HG03064 (cell line): Measurements from ENCODE around the gene CYP4F8.
"Not testable (repeated sequence)": the region's sequence is repeated elsewhere in the genome, so short reads cannot be mapped to it uniquely, and the experiment has no call there.

Source experiments
- ATAC-seq: cut with Tn5 transposase; IDR thresholded peaks from one replicate; pipeline ENCODE4 v1.9.1; 2021; ENCODE audit warnings: low read depth; ENCODE audit not compliant: unreplicated experiment

CYP4F8 gene

GRCh38 chr19:15642807-15643206 lies 27.8 kb downstream of the CYP4F8 start:
- ATAC-seq, result no peak

GRCh38 chr19:15643387-15643786 lies 28.4 kb downstream of the CYP4F8 start:
- no peak for ATAC-seq

GRCh38 chr19:15644066-15644741 lies 29.2 kb downstream of the CYP4F8 start:
- no peak for ATAC-seq

GRCh38 chr19:15644816-15645215 lies 29.8 kb downstream of the CYP4F8 start:
- ATAC-seq, result no peak

- no peak for ATAC-seq
Observed at GRCh38 chr19:15649526-15649925, 34.5 kb downstream of the CYP4F8 start.

- not testable (repeated sequence) for ATAC-seq
Observed at GRCh38 chr19:15650123-15650522, 35.1 kb downstream of the CYP4F8 start.

GRCh38 chr19:15651791-15652190 lies 36.8 kb downstream of the CYP4F8 start:
- ATAC-seq, result no peak

GRCh38 chr19:15652559-15653278 lies 37.7 kb downstream of the CYP4F8 start:
- ATAC-seq, result no peak

- ATAC-seq, result no peak
Observed at GRCh38 chr19:15656467-15656866, 41.4 kb downstream of the CYP4F8 start.

- ATAC-seq, result no peak
Observed at GRCh38 chr19:15663247-15663646, 48.2 kb downstream of the CYP4F8 start.

- ATAC-seq, result no peak
Observed at GRCh38 chr19:15666186-15666585, 51.2 kb downstream of the CYP4F8 start.

GRCh38 chr19:15666883-15667282 lies 51.9 kb downstream of the CYP4F8 start:
- no peak for ATAC-seq

GRCh38 chr19:15669440-15669839 lies 54.4 kb downstream of the CYP4F8 start:
- ATAC-seq, result no peak

GRCh38 chr19:15669891-15670290 lies 54.9 kb downstream of the CYP4F8 start:
- no peak for ATAC-seq

GRCh38 chr19:15671237-15671821 lies 56.3 kb downstream of the CYP4F8 start:
- ATAC-seq, result no peak

- no peak for ATAC-seq
Observed at GRCh38 chr19:15671891-15672579, 57.0 kb downstream of the CYP4F8 start.

GRCh38 chr19:15672580-15673175 lies 57.7 kb downstream of the CYP4F8 start, which contains the start of gene CYP4F12:
Gene CYP4F12, plus strand, starts transcription at chr19:15673087. Its CDS starts 443 bp downstream, at chr19:15673530.
- no peak for ATAC-seq

GRCh38 chr19:15673176-15673654 lies 58.2 kb downstream of the CYP4F8 start:
- ATAC-seq, result no peak

- ATAC-seq, result no peak
Observed at GRCh38 chr19:15675560-15675959, 60.5 kb downstream of the CYP4F8 start.

GRCh38 chr19:15679089-15679488 lies 64.1 kb downstream of the CYP4F8 start:
- no peak for ATAC-seq

GRCh38 chr19:15679865-15680264 lies 64.8 kb downstream of the CYP4F8 start:
- ATAC-seq, result not testable (repeated sequence)
